HG02623 (cell line): ENCODE results near the gene TMEM129.
A peak's percentile ranks its signal among the peaks of the same experiment; 100 is the strongest.

Experiments
- ATAC-seq: cut with Tn5 transposase; IDR thresholded peaks from one replicate; pipeline ENCODE4 v1.9.1; 2021; ENCODE audit warnings: moderate library complexity; ENCODE audit not compliant: unreplicated experiment

TMEM129 gene

DNA sequence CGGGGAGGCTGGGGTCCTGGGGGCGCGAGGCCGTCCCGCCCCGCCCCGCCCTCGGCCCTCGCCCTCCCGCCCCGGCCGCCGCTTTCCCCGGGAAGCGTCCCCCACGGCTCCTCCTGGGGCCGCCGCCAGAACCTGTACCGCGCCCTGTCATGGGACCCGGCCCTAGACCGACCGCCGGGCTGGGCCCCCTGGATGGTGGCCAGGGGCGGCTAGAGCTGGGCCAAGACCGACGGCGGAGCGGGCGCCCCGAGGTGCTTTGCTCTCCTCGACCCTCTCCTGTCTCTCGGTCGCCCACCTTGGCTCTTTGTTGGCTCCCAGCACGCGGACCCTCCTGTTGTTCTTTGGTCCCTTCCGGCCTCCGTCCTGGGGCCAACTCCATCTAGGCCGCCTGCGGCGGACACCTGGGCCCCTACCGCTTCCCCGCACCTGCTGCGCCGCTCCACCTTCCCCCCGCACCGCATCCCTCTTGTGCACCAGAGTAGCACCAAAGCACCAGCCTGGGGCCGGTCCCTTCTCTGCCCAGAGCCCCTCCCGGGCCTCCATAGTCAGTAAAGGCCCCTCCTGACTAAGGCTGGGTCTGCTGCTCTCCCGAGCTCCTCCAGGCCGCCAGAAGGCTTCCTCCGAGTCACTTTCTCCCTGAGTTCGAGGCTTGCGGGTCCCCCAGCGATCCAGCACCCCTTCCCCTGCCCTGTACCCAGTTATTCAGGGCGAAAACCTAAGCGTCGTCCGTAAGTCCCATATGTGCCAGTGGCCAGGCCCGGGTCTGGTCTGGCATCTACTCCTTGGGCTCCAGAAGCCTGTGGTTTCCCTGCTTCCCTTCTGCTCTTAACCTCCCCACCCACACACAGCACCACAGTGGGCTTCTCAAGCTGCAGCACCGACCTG, 785 bp upstream of the TMEM129 start:
- ATAC-seq, result peak; percentile 3

DNA sequence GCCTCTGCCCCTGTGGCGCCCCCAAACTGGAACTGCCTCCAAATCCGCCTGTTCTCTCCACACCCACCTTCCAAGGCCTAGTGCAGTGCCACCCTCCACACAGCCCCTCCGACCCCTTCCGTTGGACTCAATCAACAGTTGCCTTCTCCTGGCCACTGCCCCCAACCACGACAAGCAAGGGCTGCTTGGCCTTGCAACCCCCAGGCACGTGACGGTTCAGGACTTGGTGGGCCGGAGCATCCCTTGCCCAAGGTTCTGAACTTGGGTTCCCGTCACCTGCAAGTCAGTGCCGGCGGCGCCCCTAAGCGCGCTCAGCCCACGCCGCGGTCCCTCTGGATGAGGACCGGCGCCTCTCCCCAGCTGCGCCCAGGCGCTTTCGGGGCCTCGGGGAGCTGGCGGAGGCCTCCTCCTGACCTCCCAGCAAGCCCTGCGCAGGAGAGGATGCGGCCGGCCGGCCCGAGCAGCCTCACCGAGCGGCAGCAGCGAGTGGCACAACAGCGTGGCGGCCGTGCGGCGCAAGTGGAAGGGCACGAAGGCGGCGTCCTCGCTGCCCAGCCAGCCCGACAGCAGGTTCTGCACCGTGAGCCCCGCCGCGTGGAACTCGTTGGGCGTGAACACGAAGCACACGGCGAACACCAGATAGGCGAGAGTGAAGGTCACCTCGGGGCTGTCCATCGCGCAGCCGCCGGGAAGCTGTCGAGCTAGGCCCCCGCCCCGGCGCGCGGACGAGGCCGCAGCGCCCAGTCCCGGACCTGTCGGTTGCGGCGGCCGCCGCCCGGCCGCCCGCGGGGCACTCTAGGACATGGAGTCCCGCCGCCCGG, 750 bp downstream of the TMEM129 start:
- ATAC-seq, result peak; percentile 3

DNA sequence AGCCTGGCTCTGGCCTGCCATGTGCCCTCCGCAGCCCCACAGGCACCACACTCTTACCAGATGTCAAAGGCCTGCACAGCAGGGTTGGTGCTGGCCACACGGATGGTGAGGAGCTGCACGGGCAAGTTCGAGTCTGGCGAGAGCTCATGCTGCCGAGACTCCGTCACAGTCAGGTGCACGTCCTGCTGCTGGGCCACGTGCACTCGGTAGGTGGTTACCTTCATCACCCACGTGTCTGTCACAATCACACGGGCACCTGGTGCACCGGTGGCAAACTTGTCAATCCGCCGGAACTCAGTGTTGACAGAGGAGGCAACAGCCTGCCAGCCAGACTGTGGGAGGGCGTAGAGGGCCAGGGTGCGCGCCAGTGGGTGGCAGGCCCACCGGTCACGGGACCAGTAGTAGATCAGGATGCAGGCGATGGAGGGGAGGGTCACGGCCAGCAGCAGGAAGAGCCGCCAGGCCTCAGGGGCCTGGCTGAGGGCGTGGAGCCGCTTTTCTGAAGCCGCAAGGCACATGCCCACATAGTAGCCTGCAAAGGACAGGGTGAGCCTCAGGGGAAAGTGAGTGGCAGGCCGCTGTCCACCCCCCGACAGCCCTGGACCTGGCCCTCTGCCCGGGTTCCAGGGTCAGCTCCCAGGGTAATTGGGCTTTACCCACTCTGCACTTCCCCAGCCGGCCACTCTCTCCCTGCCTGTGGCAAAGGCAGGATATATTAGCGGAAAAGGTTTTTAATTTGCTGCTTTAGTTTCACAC, 2.9 kb downstream of the TMEM129 start:
- no peak for ATAC-seq

DNA sequence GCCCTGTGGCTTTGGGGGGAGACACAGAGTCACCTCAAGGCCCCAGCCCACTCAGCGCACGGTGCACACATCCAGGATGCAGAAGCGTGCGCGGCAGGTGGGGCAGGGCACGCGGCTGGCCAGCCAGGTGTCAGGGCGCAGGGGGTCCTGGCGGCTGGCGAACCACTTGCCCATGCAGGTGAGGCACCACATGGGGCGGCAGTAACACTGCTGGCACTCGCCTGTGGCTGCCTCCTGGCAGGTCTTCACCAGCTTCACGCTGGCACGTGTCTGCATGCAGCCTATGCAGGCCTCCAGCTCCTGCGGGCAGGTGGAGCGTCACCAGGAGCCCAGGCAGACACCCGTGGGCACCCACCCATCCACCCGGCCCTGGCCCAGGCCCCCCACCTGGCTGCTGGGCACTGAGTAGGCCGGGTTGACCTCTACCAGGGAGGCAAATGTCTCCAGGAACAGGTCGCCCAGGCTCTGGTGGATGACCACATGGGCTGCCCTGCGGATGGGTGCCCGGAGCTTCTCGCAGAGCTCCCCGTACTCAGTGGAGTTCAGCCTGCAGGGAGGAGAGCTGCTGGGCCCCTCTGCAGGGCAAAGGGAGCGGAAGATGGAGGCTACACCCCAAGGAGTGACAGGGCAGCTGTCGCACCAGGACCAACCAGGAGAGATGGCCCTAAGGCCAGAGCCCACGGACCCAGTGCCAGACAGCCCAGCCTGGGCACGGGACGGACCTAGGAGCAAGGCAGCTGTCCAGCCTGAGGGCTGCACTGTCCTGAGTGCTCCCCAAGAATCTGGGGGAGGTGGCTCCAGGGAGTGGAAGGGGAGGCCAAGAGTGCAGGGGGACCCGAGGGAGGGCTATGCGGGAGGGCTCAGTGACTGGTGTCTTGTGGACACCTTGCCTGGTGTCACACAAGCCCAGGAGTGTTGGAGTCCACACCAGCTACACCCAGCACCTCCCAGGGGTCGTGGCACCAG, 3.7 kb downstream of the TMEM129 start:
- no peak for ATAC-seq

DNA sequence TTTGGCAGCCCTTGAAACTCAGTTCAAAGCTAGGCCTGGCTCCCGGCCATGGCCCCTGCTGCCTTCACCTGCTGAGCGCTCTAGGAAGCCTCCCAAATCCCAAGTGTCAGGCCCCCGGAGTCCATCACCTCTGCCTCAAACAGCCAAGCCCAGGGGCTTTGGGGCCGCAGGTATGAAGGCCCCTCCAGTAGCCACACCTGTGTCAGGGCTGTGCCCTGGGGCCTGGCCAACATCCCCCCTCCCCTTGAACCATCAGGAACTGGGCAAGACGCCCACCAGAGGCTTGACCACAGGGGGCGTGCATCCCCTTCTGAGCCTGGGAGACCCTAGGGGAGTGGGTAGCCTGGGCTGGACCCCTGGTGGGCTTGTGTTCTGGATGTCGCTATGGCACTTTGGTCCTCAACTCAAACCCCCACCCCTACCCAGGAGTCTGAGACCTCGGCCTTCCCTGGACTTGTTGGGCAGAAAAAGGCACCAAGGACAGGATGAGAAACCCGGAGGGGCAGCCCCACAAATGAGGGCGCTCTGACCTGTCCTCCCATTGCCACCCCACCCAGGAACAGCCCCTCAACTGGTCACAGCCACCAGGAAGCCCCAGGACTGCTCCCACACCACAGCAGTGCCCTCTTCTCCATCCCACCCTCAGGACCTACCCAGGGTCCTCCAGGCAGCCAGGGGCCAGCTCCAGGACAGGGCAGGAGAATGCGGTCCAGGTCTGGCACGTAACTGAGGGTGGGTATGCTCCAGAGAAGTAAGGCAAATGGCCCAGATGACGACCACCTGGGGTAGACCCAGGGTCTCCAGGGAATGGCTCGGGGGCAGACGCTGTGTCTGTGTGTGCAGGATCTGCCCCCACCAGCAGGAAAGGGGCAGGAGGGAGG, 4.8 kb downstream of the TMEM129 start:
- ATAC-seq, result no peak

DNA sequence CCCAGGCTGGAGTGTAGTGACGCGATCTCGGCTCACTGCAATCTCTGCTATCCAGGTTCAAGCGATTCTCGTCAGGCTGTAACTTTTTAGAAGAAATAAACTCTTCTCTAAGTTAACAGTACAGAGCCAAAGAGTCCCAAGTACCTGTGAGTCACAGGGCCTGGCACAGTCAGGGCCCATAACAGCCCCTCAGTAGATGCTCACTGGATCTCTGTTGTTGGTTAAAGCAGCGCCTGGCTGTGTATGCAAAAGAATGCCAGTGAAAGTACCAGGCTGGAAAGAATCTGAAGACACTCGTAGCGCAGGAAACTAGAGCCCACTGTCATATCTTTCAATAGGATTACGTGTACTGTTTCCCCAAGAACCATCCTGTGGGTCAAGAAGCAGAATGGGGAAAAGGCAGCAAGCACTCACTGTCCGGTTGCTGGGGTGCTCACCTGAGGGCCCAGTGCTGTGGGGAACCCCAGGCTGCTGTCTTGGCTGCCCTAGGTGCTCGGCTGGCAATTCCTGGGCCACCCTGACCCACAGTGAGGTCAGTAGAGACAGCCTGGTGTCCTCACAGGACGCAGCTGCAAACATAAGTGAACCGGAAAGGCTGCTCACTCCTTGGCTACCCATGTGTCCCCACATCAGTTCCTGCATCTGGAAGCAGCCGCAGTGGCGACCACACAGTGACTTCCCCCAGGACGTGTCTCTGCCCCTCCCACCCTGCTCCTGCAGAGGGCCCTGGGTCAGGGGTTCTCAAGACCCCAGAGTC, 5.9 kb downstream of the TMEM129 start:
- ATAC-seq, result no peak

DNA sequence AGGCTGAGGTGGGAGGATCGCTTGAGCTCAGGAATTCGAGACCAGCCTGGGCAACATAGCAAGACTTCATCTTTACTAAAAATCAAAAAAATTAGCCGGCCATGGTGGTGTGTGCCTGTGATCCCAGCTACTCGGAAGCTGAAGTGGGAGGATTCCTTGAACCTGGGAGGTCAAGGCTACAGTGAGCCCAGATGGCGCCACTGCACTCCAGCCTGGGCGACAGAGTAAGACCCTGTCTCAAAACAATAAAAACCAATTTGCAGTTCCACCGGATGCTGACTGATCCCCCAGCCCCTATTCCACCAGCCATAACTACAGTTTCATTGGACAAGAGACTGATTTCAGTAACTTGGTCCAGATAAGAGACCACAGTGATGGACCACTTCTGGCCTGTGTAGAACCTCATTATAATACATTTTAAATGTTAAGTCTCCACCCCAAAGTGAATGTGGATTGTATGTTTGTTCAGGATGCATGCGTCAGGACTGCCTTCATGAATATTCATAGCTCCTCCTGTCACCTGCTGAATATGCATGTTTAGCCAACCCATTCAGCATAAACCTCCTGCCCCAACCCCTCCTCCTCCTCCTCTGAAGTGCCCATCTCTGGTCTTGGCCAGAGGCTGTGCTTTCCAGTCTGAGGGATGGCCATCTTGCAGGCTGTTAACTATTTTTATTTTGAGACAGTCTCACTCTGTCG, 6.7 kb downstream of the TMEM129 start:
- no peak for ATAC-seq

DNA sequence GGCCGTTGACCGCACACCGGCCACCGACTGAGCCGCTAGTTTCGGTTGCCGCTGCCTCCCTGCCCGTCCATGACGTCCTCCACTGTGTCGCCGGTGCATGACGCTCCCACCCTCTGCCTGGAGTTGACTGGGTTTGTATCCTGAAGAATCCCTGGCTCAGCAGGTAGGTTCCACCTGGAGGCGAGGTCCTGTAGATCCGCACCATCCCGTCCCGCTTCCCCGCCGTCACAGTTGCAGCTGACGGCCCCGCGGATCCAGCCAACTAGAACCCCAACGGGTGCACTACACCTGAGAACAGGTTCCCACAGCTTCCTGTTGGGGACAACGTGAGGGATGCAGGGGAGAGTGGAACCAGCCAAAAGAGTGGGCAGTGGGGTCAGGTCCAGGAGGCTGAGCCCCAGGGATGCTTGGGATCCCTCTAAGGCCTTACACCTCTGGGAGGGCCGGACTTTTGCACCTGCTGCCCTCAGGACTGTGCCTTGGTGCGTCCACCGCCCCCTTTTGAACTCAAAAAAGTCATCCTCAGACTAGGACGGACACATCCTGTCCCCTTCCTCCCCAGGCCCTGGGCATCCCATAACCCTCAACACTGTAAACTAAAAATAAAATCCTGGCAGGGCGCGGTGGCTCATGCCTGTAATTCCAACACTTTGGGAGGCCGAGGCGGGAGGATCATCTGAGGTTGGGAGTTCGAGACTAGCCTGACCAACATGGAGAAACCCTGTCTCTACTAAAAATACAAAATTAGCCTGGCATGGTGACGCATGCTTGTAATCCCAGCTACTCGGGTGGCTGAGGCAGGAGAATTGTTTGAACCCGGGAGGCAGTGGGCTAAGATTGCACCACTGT, 7.9 kb downstream of the TMEM129 start:
- no peak for ATAC-seq

DNA sequence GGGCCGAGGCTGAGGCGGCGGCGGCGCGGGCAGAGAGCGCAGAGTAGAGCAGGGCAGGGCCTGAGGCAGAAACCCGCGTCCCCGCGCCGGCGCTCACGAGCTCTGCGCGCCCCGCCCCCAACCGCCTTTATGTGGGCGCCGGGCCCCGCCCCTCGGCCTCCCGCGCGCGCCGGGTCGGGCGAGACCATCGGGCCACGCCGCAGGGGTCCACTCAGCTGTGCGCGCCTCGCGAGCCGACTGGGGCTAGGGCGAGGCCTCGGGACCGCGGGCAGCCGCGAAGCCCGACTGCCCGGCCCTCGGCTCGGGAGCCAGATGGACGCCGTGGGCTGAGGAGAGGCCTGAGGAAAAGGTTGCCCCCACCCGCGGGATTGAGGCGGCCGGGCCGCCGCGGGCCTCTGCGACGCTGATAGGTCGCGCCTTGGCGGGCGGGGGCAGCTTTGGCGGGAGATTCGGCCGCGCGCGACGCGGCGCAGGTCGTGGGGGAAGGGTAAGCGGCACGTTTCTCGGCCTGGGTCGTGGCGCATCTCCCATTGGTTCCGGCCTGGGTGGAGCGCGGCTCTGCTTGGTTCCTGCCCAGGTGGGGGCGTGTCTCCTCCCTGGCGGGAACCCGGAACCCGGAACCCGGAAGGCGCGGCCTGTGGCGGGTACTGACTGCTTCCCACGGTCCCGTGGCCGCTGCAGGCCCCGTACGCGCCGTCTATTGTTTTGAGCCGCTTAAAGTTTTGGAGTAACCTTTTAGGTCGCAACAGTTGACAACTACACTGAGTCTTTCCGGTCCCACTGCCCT, 8.7 kb downstream of the TMEM129 start, which contains the start of gene SLBP:
Gene SLBP (minus strand): TSS at position 104 of the 787 bp plus-strand sequence. CDS start 131 bp downstream, outside the sequence.
- peak; percentile 78 for ATAC-seq

DNA sequence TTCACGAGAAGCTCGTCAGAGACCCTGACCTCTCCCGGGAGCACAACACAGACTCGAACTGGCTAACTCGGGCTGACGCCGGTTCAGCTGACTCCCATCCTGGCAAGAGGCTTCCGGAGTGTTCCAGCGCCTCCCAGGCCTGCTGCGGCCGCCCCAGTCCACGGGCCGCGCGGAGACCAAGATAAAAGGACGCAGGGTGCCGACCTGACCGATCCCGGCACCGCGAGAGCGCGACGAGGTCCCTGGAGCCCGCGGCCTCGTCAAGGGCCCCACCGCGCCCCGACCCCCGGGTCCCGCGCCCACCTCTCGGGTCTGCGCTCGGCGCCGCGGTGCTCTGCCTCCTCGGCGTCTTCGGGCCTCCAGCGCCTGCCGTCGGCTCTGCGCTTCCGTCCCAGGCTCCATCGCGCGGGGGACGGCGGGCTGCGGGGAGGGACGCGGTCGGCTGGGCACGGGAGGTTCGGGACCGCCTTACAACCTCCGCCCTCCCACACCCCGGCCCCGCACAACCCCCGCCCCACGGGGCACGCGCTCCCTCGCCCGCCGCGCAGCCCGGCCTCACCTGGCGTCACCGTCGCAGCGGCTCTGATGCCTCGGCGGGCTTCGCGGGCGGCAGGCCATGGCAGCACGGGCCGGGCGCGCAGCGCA, 9.4 kb downstream of the TMEM129 start:
- ATAC-seq, result peak; percentile 6

DNA sequence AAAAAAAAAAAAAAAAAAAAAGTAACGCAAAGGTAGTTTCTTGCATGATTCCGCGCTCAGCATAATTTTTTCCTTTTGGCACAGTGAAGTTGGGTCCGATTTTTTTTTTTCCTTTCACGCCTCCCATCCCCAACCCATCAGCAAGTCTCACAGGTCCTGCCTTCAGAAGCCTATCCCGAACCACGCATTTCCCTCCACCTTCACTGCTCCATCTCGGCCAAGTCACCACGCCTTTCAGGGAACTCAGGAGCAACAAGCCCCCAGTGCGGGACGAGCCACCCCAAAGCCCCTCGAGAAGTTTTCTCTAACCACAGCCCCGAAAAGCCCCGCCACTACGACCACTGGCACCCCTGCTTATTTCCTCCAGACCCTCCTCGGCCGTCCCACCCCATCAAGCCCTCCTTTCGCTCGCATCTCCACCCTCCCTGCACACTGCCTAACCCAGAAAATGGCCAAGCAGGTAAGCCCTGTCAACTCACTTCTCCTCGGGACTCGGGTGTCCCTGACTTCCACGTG, 10.0 kb downstream of the TMEM129 start:
- ATAC-seq, result no peak

DNA sequence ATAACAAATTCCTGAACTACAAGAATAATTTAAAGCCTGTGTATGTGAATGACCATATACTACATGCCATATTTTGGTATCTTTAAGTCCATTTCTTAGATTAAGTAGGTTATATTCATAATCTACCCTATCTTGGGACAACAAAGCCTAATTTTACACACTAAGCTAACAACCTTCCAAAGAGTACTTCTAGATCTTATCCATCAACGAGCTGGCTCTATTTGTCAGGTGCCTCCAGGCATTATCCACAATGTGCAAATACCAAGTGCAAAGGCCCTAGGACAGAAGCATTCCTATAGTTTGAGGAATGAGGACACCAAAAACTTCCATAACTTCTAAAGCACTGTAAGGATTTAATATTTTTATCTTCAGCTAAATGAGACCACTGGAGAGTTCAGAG, 12.5 kb downstream of the TMEM129 start:
- no peak for ATAC-seq

DNA sequence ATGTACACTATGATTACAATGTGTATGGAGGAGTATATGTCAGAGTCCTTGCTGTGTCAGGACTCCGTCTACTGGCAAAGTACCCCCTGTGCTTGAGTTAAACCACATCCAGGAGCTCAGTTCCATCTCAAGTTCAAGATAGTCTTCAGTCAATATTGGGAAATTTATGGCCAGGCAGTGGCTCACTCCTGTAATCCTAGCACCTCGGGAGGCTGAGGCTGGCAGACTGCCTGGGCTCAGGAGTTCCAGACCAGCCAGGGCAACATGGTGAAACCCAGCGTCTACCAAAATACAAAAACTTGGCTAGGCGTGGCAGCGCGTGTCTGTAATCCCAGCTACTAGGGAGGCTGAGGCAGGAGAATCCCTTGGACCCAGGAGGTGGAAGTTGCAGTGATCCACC, 14.8 kb downstream of the TMEM129 start:
- ATAC-seq, result no peak

DNA sequence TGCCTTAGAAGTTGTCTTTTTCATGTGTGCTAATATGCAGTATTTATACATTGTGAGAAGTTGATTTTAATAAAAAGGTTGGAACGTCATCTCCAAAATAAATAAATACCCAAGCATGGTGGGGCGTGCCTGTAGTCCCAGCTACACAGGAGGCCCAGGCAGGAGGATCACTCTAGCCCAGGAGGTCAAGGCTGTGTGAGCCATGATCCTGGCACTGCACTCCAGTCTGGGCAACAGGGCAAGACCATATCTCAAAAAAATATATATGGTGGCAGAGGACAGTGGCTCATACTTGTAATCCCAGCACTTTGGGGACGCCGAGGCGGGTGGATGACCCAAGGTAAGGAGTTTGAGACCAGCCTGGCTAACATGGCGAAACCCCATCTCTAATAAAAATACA, 15.4 kb downstream of the TMEM129 start:
- ATAC-seq, result no peak

DNA sequence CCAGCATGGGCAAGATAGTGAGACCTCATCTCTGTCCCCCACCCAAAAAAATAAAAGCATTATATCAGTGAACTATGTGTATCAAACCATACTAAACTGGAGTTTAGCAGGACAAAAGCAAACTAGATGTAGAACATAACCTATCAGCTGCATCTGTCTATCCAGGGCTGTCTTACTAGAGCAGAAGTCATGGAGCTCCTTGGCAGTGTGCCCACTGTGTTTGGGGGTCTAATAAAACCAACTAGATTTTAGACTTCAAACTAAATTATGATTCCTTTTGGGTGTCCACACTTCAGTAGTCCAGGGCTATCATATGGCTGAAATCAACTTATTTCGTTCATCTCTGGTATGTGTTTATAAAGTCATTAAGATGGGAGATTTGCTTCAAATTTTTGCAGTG, 17.3 kb downstream of the TMEM129 start:
- no peak for ATAC-seq
